Neutrophil (primary cell): ENCODE measurements around the gene MGME1.

Source experiments
- H3K27ac ChIP-seq: fragments of 200-600 bp; sonication (generic); 2 replicates; pipeline ENCODE4 v1.5.1; 2016; ENCODE audit warnings: mild to moderate bottlenecking, moderate library complexity
- H3K27me3 ChIP-seq: fragments of 200-600 bp; sonication (generic); 2 replicates; pipeline ENCODE4 v1.6.0; 2016; ENCODE audit warnings: mild to moderate bottlenecking
- H3K36me3 ChIP-seq: fragments of 200-600 bp; sonication (generic); 2 replicates; pipeline ENCODE4 v1.5.1; 2017
- H3K4me1 ChIP-seq, 2 experiments: fragments of 200-600 bp in 1 of 2; sonication (generic) in 1 of 2; 1 replicate in 1 of 2; 2 replicates in 1 of 2; pipeline versions ENCODE4 v1.5.1 to v1.6.1; 2013 to 2016; ENCODE audit warnings: low read depth in 1 of 2, low read length in 1 of 2, mild to moderate bottlenecking in 1 of 2, moderate library complexity in 1 of 2; ENCODE audit not compliant: control insufficient read depth in 1 of 2, insufficient read depth in 1 of 2
- H3K4me3 ChIP-seq, 2 experiments: fragments of 200-600 bp in 1 of 2; sonication (generic) in 1 of 2; 1 replicate in 1 of 2; 2 replicates in 1 of 2; pipeline ENCODE4 v1.5.1; 2013 to 2016; ENCODE audit warnings: low read depth in 1 of 2, low read length in 1 of 2, mild to moderate bottlenecking in 1 of 2, moderate library complexity in 1 of 2
- H3K9me3 ChIP-seq: fragments of 200-600 bp; sonication (generic); 2 replicates; pipeline ENCODE4 v1.5.1; 2016
- TF ChIP-seq, protein P1 (sequence below): fragments of 200-600 bp; sonication (generic); IDR thresholded peaks from 2 replicates; pipeline ENCODE4 v1.5.1; 2016; ENCODE audit warnings: antibody characterized with exemption

Gene MGME1

GRCh38 chr20:17961587-17961940, 7.3 kb upstream of the MGME1 start:
- H3K9me3 ChIP-seq, result no peaks in the 10 kb centered on the region
- peaks cover 42% of the 10 kb centered on the region in 2 experiments for H3K4me1 ChIP-seq
- H3K27me3 ChIP-seq, result no peaks in the 10 kb centered on the region
- no peak overlapping the region for H3K4me3 ChIP-seq
- no peaks in the 10 kb centered on the region for H3K36me3 ChIP-seq
- TF ChIP-seq, protein P1, sequence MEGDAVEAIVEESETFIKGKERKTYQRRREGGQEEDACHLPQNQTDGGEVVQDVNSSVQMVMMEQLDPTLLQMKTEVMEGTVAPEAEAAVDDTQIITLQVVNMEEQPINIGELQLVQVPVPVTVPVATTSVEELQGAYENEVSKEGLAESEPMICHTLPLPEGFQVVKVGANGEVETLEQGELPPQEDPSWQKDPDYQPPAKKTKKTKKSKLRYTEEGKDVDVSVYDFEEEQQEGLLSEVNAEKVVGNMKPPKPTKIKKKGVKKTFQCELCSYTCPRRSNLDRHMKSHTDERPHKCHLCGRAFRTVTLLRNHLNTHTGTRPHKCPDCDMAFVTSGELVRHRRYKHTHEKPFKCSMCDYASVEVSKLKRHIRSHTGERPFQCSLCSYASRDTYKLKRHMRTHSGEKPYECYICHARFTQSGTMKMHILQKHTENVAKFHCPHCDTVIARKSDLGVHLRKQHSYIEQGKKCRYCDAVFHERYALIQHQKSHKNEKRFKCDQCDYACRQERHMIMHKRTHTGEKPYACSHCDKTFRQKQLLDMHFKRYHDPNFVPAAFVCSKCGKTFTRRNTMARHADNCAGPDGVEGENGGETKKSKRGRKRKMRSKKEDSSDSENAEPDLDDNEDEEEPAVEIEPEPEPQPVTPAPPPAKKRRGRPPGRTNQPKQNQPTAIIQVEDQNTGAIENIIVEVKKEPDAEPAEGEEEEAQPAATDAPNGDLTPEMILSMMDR, result no peak
- peak overlapping the region; percentile 68 for H3K27ac ChIP-seq

GRCh38 chr20:17963114-17963897, 5.5 kb upstream of the MGME1 start:
- H3K4me3 ChIP-seq, result no peak overlapping the region
- no peaks in the 10 kb centered on the region for H3K27me3 ChIP-seq
- H3K27ac ChIP-seq, result peak overlapping the region; percentile 19
- no peaks in the 10 kb centered on the region for H3K9me3 ChIP-seq
- TF ChIP-seq, protein P1, result no peak
- peaks cover 56 to 57% of the 10 kb centered on the region in 2 experiments for H3K4me1 ChIP-seq
- no peaks in the 10 kb centered on the region for H3K36me3 ChIP-seq

DNA sequence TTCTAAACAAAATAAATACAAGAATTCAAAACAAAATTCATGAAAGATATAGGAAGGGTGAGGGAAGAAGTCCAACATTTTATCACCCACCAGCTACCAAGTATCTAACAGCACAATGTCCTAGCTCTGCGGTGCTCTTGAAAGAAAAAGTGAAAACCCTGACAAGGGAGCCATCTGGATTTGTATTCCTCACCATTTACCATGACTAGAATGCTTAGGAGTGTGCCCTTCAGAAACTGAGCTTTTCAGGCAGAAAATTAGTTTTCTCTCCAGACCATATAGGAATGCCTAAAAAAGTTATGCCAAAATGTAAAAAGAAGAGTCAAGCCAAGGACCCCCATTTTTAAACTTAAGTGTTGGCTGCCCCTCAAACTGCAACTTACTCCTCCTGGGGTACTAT, 4.7 kb upstream of the MGME1 start:
- Histone ChIP-seq H3K4me1 (peaks cover 56 to 57% of the 10 kb centered on the region in 2 experiments), H3K4me3 (no peak overlapping the region), H3K27me3 (no peaks in the 10 kb centered on the region), H3K36me3 (no peaks in the 10 kb centered on the region), H3K27ac (peak overlapping the region; percentile 96), H3K9me3 (no peaks in the 10 kb centered on the region)
- TF ChIP-seq, protein P1, result no peak

DNA sequence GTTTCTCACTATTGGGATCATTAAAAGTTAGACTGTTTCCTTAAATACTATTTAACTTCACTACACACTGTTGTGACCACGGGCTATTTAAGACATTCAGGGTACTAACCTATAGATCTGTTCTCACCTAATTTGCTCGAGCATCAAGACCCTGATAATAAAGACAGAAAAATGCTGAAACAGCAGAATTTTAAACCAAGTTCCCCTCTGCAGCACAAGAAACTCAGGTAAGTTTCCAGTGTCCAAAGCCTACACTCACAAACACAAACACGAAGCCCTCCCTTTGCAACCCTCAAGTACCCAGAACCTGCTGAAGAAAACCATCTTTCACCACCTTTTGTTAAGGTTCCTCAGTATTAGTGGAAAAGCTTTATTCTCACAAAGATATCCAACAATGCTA, 4.2 kb upstream of the MGME1 start:
- Histone ChIP-seq H3K4me3 (peak overlapping the region in 1 of 2 experiments; percentile 97), H3K4me1 (peaks cover 56 to 62% of the 10 kb centered on the region in 2 experiments), H3K27ac (peak overlapping the region; percentile 96), H3K36me3 (no peaks in the 10 kb centered on the region), H3K27me3 (no peaks in the 10 kb centered on the region), H3K9me3 (no peaks in the 10 kb centered on the region)
- TF ChIP-seq, protein P1, result no peak

DNA sequence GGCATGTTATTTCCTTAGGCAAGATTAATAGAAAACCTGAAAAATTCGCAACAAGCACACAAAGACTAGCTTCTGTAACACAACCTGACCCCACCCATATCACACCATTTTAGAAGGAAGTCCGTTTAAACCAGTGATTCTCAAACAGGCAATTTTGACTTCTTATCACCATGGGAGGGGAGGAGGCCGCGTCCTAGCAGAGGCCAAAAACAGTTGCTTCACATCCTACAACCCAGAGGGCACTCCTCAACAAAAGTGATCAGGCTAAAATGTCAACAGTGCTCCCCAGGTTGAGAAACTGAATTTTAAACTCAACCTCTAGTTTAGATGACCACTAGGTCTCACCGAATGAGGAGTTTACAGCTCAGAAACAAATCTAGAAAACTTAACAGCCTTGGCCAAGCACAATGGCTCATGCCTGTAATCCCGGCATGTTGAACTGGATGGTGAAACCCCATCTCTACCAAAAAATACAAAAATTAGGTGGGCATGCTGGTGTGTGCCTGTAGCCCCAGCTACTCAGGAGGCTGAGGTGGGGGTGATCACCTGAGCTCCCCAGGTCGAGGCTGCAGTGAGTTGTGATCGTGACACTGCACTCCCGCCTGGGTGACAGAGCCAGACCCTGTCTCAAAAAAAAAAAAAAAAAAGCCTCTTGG, 3.6 kb upstream of the MGME1 start:
- TF ChIP-seq, protein P1, result no peak
- peaks cover 58 to 67% of the 10 kb centered on the region in 2 experiments for H3K4me1 ChIP-seq
- H3K9me3 ChIP-seq, result no peaks in the 10 kb centered on the region
- H3K4me3 ChIP-seq, result peak overlapping the region; percentile 56 to 97
- peak overlapping the region; percentile 96 for H3K27ac ChIP-seq
- no peaks in the 10 kb centered on the region for H3K27me3 ChIP-seq
- H3K36me3 ChIP-seq, result no peaks in the 10 kb centered on the region
